RWPE1 (cell line): Measurements from ENCODE around the gene PDIA6.

Source experiments
- CTCF ChIA-PET: fragments of 350-600 bp; sonication (Branson Sonifier 250); formaldehyde crosslinking; extraction: SDS; loops from one replicate; lab custom pipeline; 2021; lab: Yijun Ruan, JAX
- POLR2A ChIA-PET: fragments of 400-600 bp; formaldehyde crosslinking; extraction: SDS; loops from one replicate; lab custom pipeline; 2020; ENCODE audit warnings: antibody characterized with exemption; ENCODE audit not compliant: low non-redundant PET; lab: Yijun Ruan, JAX
- DNase-seq: peaks from one replicate; pipeline ENCODE4 v3.0.0; 2012; ENCODE audit warnings: low spot score
- H3K27ac ChIP-seq: fragments of 450-650 bp; 2 replicates; pipeline ENCODE4 v1.5.1; 2017
- CTCF ChIP-seq: fragments of 450-650 bp; conservative IDR thresholded peaks from 2 replicates; pipeline ENCODE4 v1.5.1; 2017; ENCODE audit warnings: low read depth, mild to moderate bottlenecking

The PDIA6 gene

DNA sequence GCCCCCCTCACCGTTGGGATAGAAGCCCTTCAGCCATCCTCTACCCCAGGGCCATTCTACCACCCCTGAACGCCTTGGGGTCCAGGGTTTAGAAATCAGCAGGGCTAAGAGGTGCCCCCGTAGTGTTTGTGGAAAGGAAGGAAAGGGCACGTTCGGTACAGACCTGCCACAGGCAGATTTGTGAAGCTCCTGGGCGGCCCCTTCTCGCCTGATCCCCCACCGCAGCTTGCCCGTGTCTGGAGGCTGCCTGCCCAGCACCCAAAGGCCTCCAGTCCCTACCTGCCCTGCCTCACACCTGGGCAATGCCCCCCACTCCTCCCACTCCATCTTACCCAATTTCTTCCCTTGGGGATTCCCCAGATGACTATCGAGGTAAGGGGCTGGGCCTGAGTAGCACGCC, 69.9 kb downstream of the PDIA6 start:
- POLR2A ChIA-PET: no interaction called here
- no peak for DNase-seq
- no peak overlapping the region for H3K27ac ChIP-seq
- CTCF ChIA-PET: interaction anchor here (0.5 to 0.7 kb wide), 2 partner anchors 25 to 29 kb away, joined by 3 read pairs; no protein-coding TSS in a partner anchor
- no peak for TF ChIP-seq CTCF

GRCh38 chr2:10741139-10741538, 71.4 kb downstream of the PDIA6 start:
- no peak overlapping the region for H3K27ac ChIP-seq
- CTCF ChIA-PET: no interaction called here
- POLR2A ChIA-PET: no interaction called here
- DNase-seq: no peak
- no peak for TF ChIP-seq CTCF

DNA sequence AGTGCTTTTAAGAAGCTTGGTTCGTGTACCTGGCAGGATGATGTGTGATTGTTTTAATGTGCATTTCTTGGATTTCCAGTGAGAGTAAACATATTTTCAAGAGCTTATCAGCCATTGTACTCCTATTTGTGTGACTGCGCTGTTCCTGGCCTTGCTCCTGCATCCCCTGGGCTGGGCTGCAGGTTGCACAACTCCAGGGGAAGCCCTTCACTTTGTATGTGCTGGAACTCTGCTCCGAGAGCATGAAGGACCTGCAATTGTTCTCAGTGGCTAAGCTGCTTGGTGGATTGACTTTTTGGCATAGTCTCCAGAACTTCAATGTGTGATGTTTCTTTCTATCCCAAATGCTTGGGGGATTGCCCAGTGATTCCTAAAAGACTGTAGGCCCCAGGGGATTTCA, 72.4 kb downstream of the PDIA6 start:
- POLR2A ChIA-PET: no interaction called here
- H3K27ac ChIP-seq: no peak overlapping the region
- TF ChIP-seq CTCF: no peak
- CTCF ChIA-PET: interaction anchor here (0.6 kb wide), 1 partner anchor 43 kb away, joined by 5 read pairs; no protein-coding TSS in a partner anchor
- no peak for DNase-seq

DNA sequence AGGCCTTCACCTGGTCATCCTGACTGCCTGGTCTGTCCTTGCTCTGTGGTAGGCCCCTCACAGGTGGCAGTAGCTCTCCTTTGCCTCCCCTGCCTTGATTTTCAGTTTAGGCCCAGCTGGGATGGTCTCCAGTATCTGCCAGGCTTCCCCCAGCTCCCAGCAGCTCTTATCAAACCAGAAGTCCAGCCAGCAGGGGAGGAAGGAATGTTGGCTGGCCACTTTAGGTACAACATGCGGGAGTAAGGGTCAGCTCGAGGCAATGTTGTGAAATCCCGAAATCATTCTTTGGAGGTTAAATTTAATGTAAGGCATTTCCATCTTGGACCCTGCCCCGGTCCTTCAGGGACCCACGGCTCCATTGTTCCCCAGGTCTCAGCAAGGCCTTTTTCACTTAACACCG, 74.4 kb downstream of the PDIA6 start:
- ChIA-PET POLR2A (no interaction called here), CTCF (interaction anchor here (0.7 kb wide), 1 partner anchor 94 kb away, joined by 5 read pairs; no protein-coding TSS in a partner anchor)
- no peak for TF ChIP-seq CTCF
- H3K27ac ChIP-seq: no peak overlapping the region
- no peak for DNase-seq

- H3K27ac ChIP-seq: no peak overlapping the region
- POLR2A ChIA-PET: no interaction called here
- TF ChIP-seq CTCF: no peak
- CTCF ChIA-PET: no interaction called here
- no peak for DNase-seq
Observed at GRCh38 chr2:10733980-10734379, 78.6 kb downstream of the PDIA6 start.

GRCh38 chr2:10733566-10733925, 79.0 kb downstream of the PDIA6 start:
- no peak for TF ChIP-seq CTCF
- ChIA-PET POLR2A (no interaction called here), CTCF (no interaction called here)
- DNase-seq: no peak
- H3K27ac ChIP-seq: no peak overlapping the region
